ENCODE results near the gene AQP12B.

The AQP12B gene

GRCh38 chr2:240648155-240648649, 34.5 kb downstream of the AQP12B start:
- no peak overlapping the region for H3K27ac ChIP-seq
- TF ChIP-seq CTCF (IDR thresholded peaks at IDR 0.05) (no peak), ZFX (IDR thresholded peaks at IDR 0.05; ENCODE audit: borderline replicate concordance) (no peak)

- TF ChIP-seq ZFX (IDR thresholded peaks at IDR 0.05; ENCODE audit: borderline replicate concordance) (no peak), CTCF (IDR thresholded peaks at IDR 0.05) (no peak)
- no peak overlapping the region for H3K27ac ChIP-seq
Measured at GRCh38 chr2:240647503-240648154, 35.1 kb downstream of the AQP12B start.

GRCh38 chr2:240646900-240647502, 35.7 kb downstream of the AQP12B start:
- H3K27ac ChIP-seq = no peak overlapping the region
- TF ChIP-seq ZFX (IDR thresholded peaks at IDR 0.05; ENCODE audit: borderline replicate concordance) (no peak), CTCF (IDR thresholded peaks at IDR 0.05) (no peak)

GRCh38 chr2:240646176-240646899, 36.3 kb downstream of the AQP12B start:
- no peak overlapping the region for H3K27ac ChIP-seq
- TF ChIP-seq CTCF (IDR thresholded peaks at IDR 0.05) (no peak), ZFX (IDR thresholded peaks at IDR 0.05; ENCODE audit: borderline replicate concordance) (no peak)

GRCh38 chr2:240645801-240646175, 36.9 kb downstream of the AQP12B start:
- TF ChIP-seq ZFX (IDR thresholded peaks at IDR 0.05; ENCODE audit: borderline replicate concordance) (no peak), CTCF (IDR thresholded peaks at IDR 0.05) (no peak)
- H3K27ac ChIP-seq = no peak overlapping the region

- TF ChIP-seq ZFX (IDR thresholded peaks at IDR 0.05; ENCODE audit: borderline replicate concordance) (no peak), CTCF (IDR thresholded peaks at IDR 0.05) (no peak)
- H3K27ac ChIP-seq = no peak overlapping the region
Measured at GRCh38 chr2:240645346-240645745, 37.3 kb downstream of the AQP12B start.

GRCh38 chr2:240644859-240645301, 37.8 kb downstream of the AQP12B start:
- H3K27ac ChIP-seq = no peak overlapping the region
- no peak for TF ChIP-seq CTCF (IDR thresholded peaks at IDR 0.05)
- no peak for TF ChIP-seq ZFX (IDR thresholded peaks at IDR 0.05; ENCODE audit: borderline replicate concordance)
